ENCODE data around the gene PIAS4. TPM values are rescaled to one million over a fixed set of nuclear protein-coding genes. Genes with fewer than 3 reads are reported as not detected.
A peak's percentile ranks its signal among the peaks of the same experiment; 100 is the strongest.

The PIAS4 gene
- total RNA-seq, 1 donor from 2014 or later: 95.8 TPM

DNA sequence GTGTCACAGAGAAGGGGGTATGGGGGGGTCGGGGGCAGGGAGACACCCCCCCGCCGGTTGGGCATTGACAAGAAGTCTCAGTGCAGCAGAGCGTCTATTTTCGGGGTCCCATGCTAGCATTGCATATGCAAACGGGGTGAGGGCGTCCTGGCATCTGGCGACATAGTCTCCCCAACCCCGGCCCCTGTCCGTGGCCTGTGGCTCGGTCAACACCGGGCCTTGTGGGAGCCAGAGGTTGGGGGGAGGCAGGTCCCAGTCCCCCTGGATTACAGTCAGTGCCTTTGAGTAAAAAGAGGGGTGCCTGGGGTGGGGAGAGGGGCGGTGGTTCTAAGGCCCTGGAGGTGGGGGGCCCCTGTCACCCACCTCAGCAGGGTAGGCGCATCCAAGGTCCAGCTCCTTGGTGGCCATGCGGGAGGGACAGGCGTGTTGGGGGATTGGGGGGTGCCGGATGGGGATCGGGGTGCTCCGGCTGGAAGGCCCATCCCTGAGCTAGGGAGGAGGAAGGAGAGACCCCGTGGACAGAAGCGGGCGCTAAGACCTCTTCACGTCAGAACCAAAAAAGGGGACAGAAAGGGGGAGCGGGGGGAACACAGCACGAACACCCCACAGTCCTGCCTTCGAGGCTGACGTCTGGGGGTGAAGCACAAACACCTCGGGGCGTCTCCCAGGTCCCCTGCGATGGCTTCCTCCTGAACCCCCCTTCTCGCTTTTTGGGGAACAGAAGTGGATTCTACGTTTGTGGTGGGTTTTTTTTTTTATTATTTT is 38.2 kb downstream of the PIAS4 start:
- H3K4me3 Mint-ChIP-seq (ENCODE audit: unreplicated experiment): peak overlapping the region; percentile 63
- no peak for DNase-seq
- H3K9me3 Mint-ChIP-seq (ENCODE audit: unreplicated experiment): peaks cover 14% of the 10 kb centered on the region
- H3K27ac Mint-ChIP-seq (ENCODE audit: unreplicated experiment): peak overlapping the region; percentile 79
- peaks cover 19% of the 10 kb centered on the region for H3K4me1 Mint-ChIP-seq (ENCODE audit: low read depth, unreplicated experiment)
- peaks cover 4% of the 10 kb centered on the region for H3K36me3 Mint-ChIP-seq (ENCODE audit: unreplicated experiment)
- TF ChIP-seq, protein P1, sequence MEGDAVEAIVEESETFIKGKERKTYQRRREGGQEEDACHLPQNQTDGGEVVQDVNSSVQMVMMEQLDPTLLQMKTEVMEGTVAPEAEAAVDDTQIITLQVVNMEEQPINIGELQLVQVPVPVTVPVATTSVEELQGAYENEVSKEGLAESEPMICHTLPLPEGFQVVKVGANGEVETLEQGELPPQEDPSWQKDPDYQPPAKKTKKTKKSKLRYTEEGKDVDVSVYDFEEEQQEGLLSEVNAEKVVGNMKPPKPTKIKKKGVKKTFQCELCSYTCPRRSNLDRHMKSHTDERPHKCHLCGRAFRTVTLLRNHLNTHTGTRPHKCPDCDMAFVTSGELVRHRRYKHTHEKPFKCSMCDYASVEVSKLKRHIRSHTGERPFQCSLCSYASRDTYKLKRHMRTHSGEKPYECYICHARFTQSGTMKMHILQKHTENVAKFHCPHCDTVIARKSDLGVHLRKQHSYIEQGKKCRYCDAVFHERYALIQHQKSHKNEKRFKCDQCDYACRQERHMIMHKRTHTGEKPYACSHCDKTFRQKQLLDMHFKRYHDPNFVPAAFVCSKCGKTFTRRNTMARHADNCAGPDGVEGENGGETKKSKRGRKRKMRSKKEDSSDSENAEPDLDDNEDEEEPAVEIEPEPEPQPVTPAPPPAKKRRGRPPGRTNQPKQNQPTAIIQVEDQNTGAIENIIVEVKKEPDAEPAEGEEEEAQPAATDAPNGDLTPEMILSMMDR (IDR thresholded peaks at IDR 0.05; ENCODE audit: partially characterized antibody, unreplicated experiment): no peak
- H3K27me3 Mint-ChIP-seq (ENCODE audit: unreplicated experiment): peaks cover 6% of the 10 kb centered on the region

DNA sequence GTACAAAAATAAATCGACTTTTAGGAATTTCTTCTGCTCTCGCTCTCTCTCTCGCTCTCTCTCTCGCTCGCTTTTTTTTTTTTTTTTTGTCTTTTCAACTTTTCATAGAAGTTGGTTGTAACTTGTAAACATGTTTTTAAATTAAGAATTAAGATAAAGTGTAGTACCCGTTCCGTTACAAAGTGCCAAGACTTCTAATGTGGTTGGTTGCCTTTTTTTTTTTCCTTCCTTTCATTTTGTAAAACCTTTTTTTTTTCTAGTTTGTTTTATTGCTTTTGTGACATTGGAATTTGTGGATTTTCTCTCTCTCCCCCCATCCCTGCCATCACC is 38.8 kb downstream of the PIAS4 start:
- Mint-ChIP-seq H3K27ac (ENCODE audit: unreplicated experiment) (peak overlapping the region; percentile 79), H3K36me3 (ENCODE audit: unreplicated experiment) (peaks cover 4% of the 10 kb centered on the region), H3K4me3 (ENCODE audit: unreplicated experiment) (peak overlapping the region; percentile 63), H3K27me3 (ENCODE audit: unreplicated experiment) (peaks cover 6% of the 10 kb centered on the region), H3K9me3 (ENCODE audit: unreplicated experiment) (peaks cover 13% of the 10 kb centered on the region), H3K4me1 (ENCODE audit: low read depth, unreplicated experiment) (peaks cover 19% of the 10 kb centered on the region)
- TF ChIP-seq, protein P1 (IDR thresholded peaks at IDR 0.05; ENCODE audit: partially characterized antibody, unreplicated experiment): no peak
- no peak for DNase-seq

DNA sequence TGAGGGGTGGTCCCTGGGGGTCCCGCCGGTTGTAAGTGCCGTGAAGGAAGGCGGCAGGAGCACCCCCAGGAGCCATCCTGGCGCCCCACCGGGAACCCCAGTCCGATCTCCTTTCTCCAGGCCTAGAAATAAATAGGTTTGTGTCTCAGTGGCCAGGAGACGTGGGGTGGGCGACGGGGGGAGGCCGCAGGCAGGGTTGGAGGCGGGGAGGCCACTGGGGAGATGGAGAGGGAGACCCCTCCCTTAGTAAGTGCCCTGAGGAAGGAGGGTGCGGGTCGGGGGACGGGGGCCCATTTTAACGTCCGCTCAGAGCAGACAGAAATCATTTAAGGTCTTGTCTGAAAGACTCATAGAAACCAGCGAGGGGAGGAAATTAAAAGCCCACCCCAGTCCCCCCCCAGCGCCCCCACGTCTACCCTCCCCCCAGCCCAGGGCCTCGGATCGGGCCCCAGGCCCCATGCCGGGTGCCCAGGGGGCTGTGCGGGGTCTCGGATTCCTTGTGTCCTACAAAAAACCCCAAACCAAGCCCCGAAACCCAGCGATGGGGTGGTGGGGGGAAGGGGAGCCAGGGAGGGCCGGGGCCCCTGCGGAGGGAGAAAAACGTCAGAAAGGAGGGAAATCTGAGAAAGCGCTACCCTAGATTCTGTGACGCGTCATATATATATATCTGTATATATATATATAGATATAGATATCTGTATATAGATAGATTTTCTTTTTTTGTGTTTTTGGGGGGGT is 39.6 kb downstream of the PIAS4 start:
- Mint-ChIP-seq H3K4me1 (ENCODE audit: low read depth, unreplicated experiment) (peaks cover 19% of the 10 kb centered on the region), H3K36me3 (ENCODE audit: unreplicated experiment) (peaks cover 4% of the 10 kb centered on the region), H3K4me3 (ENCODE audit: unreplicated experiment) (no peak overlapping the region), H3K9me3 (ENCODE audit: unreplicated experiment) (peaks cover 10% of the 10 kb centered on the region), H3K27ac (ENCODE audit: unreplicated experiment) (no peak overlapping the region), H3K27me3 (ENCODE audit: unreplicated experiment) (peaks cover 6% of the 10 kb centered on the region)
- TF ChIP-seq, protein P1 (IDR thresholded peaks at IDR 0.05; ENCODE audit: partially characterized antibody, unreplicated experiment): no peak
- no peak for DNase-seq

DNA sequence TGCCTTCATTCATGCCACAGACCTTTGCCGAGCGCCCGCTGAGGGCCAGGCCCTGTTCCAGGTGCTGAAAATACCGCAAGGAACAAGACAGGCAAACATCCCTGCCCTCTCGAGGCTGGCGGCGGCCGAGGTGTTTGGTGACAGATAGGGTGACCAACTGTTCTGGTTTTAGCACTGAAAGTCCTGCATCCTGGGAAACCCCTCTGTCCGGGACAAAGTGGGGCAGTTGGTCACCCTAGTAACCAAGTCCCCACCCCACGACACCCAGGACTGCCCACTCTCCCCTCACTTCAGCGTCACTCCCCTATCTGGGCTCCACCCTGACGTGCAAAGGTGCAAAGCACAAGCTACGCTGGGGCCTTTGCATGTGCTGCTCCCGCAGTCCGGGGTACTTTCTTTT is 41.9 kb downstream of the PIAS4 start:
- Mint-ChIP-seq H3K9me3 (ENCODE audit: unreplicated experiment) (peaks cover 18% of the 10 kb centered on the region), H3K4me3 (ENCODE audit: unreplicated experiment) (no peak overlapping the region), H3K36me3 (ENCODE audit: unreplicated experiment) (peaks cover 10% of the 10 kb centered on the region), H3K27ac (ENCODE audit: unreplicated experiment) (peak overlapping the region; percentile 33), H3K4me1 (ENCODE audit: low read depth, unreplicated experiment) (peaks cover 23% of the 10 kb centered on the region), H3K27me3 (ENCODE audit: unreplicated experiment) (peaks cover 13% of the 10 kb centered on the region)
- TF ChIP-seq, protein P1 (IDR thresholded peaks at IDR 0.05; ENCODE audit: partially characterized antibody, unreplicated experiment): no peak
- DNase-seq: no peak
